ENCODE results near the gene LRRN4CL.
A peak's percentile ranks its signal among the peaks of the same experiment; 100 is the strongest.
"Not testable (repeated sequence)": the region's sequence is repeated elsewhere in the genome, so short reads cannot be mapped to it uniquely, and the experiment has no call there.

The LRRN4CL gene

DNA sequence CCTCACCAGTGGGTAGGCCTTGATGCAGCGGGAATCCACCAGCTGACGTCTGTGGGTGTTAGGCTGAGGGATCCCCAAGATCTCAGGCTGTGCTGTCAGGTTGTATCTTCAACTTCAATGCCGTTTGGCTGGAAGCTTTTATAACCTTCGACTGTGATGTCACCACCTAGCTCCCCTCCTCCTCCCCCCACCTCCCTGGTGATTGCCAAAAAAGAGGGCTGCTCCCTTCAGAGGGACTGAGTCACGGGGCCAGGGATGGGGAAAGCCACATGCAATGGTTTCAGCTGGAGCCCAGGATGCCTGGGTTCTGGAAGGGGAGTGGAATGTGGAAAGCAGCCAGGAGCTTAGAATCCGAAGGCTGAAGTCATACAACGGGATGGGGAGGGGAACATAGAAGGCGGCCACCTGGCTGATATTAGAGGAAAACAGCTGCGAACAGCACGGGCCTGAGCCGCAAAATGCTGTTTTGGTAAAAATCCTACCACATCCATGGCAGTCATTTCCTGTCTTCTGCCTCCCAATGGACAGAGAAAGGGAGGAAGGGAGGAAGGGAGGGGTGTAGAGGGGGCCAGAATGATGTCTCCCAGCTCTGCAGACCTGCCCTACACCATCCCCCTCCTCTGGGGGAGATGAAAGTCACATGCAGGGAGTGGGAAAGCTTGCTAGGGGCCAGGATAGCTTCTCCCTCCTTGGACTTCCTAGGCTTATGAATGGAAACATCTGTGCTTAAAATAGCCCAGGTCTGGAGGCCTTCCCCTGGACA lies at the start of gene LRRN4CL:
Gene LRRN4CL (minus strand): TSS at position 110 of the 763 bp plus-strand sequence. CDS start 1,022 bp downstream, outside the sequence.
- no peak for DNase-seq

DNA sequence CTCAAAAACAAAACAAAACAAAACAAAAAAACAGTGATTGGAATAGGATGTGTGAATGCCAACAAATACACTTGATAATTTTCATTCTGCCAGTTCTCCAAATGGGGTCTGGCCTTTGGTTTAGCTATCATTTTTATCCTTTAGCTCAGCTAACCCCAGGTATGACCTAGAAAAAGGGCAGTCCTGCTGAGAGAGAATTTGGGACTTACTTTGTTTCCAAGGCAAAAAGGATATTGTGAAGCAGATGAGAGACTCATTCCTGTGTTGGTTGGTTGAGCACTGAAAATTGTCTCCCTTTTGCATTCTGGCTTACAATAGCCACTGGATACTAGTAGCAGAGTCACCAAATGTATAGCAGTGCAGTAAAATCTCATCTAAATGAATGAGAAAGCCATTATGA lies 47.9 kb upstream of the LRRN4CL start:
- no peak for DNase-seq

DNA sequence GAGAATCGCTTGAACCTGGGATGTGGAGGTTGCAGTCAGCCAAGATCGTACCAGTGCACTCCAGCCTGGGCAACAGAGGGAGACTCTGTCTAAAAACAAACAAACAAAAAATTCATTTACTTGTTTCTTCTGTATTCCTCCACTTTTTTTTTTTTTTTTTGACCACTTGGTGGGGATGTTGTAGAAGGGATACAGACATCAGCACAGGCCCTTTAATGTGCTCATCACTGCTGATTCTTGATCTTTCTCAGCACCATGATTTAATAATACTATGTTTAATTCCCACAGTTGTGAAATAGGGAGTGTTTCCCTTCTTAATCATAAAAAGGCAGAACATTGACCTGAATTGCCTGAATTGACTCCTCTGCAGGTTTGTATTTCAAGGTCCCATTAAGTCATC lies 43.5 kb upstream of the LRRN4CL start:
- DNase-seq: no peak

DNA sequence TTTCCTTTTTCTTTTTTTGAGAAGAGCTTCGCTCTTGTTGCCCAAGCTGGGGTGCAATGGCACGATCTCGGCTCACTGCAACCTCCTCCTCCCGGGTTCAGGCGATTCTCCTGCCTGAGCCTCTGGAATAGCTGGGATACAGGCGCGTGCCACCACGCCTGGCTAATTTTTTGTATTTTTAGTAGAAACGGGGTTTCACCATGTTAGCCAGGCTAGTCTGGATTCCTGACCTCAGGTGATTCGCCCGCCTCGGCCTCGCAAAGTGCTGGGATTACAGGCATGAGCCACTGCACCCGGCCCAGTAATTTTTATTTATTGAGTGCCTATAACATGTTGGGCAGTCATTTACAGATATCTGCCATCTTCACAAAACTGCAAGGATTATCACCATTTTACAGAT lies 40.7 kb upstream of the LRRN4CL start:
- DNase-seq: not testable (repeated sequence)

DNA sequence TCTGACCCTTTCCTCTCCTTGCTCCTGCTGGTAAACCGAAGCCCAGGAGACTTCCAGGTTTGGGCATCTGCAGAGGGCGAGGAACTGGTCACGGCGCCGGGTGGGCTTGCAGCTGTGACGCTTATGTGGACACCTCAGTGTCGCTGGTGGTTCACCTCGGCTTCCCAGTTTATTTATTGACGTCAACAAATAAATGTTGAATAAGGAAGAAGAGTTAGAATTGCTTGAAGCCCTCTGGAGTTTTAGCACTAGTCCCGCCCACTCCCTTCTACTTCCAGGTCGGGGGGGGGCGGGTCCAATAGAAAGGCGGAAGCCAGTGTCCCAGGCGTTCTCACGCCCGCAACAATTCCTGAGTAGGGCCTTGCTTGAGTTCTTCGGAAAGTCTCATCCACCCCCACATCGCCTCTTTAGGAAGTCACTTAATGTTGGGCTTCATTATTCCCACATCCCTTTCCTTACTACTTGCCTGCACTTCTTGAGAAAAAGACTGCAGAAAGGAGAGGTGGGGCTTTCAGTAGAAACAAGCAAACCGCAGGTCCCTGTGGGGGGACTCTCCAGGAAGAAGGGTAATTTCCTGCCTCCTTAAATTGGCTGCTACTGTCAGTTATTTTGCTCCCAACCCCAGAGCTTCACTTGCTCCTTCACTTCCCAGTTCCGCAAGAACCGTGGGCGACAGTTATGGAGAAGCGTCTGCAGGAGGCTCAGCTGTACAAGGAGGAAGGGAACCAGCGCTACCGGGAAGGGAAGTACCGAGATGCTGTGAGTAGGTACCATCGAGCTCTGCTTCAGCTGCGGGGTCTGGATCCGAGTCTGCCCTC lies 39.0 kb upstream of the LRRN4CL start, which contains the start of gene TTC9C:
Gene TTC9C (plus strand): TSS at position 316 of the 818 bp plus-strand sequence. CDS start 363 bp downstream, at position 679.
- peak; percentile 77 for DNase-seq

DNA sequence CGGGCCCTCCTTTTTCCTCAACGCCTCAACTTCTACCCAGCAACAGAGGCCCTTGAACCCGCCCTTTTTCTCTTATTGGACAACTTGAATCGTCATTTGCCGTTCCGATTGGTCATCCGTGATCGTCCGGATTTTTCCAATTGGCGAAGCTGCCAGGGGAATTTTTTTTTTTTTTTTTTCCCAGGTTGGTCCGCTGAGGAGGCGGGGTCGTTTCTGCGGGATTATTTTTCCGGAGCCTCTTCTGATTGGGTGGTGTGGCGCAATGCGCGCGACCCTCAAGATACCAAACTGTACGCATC lies 38.5 kb upstream of the LRRN4CL start:
- peak; percentile 95 for DNase-seq

DNA sequence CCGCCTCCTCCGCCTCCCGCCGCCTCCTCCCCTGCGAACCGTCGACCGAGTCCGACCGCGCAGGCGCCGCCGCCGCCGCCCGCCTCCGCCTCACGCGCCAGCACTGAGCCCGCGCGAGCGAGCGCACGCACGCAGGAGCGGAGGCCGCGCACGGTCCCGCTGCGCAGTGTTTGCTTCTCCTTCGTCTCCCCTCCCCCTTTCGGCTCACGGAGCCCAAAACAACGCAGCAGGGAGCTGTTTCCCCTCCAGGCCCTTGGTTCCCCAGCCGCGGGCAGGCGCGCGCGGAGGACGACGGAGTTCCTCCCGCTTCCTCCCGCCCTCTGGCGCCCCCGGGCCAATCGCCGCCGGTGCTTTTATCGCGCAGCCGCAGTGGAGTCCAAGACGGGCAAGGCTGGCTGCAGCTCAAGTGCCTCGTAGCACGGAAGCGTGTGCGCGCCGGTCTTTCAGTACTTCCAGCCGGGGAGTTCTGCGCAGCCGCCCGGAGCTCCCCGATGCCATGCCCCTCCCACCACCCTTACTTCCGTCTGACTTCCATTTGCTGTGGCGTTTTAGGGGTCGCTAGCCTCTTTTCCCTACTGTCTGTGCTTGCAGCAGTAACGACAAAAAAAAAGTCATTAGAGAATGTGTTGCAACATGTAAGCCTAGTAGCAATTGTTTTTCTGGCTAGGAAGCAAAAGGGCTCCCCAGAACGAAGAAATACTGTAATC lies 38.0 kb upstream of the LRRN4CL start, which contains the start of gene HNRNPUL2:
Gene HNRNPUL2 (minus strand): TSS at position 293 of the 707 bp plus-strand sequence. CDS start 301 bp downstream, outside the sequence.
- peak; percentile 96 for DNase-seq

DNA sequence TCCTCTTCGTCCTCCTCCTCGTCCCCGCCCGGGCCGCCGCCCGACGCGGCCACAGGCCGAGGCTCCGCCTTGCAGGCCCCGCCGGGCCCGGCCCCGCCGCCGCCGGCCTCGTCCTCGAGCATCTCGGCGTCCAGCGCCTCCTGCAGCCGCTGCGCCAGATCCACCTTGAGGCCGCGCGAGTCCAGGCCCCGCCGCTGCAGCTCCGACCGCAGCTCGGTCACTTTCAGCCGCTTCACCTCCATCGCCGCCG lies 37.5 kb upstream of the LRRN4CL start:
- no peak for DNase-seq

DNA sequence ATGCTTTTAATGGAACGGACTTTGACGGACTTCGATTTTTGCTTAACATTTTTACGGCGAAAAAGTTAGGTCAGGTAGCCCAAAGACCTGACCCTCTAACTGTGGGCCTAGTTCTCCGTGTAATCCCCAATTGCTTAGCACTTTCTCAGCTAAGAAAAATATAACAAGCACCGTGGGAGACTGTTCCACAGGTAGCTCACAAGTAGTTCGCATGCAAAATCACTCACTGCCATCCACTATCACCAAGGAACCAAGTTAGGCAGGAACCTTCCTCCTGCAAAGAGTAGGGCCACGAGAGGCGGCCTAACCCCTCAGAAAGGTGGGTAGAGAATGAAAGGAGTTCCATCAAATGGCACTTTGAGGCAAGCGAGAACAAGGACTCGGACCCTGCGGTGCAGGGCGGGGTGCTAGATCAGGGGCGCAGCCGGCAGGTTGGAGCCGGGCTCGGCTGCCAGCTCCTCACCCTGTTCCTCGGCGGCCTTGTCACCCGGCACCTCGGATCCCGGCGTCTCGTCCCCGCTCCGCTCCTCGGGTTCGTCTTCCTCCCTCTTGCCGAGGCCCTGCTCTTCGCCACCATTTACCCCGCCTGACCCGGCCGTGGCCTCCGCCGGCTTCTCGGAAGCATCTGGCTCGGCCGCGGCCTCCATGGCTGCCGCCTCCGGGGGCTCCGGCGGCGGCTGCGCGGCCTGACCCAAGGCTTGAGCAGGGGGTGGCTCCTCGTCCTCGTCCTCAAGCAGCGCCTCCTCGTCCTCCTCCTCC lies 37.0 kb upstream of the LRRN4CL start:
- no peak for DNase-seq

DNA sequence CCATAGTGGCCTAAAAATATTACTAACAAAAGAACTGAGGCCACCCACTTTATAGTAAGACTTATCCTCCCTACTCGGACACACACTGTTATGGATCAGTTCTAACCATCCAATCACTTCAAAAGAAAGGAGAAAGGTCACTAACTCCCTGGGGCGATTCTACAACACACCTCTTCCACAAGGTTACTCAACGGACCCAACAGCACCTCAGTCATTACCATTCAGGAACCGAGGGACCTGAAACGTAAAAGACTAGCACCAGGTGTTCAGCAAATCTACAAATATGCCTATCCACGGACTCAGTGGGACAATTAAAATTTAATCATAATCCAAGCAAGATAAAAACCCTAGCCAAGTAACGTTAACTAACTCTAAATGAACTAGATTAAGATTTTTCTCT lies 36.3 kb upstream of the LRRN4CL start:
- no peak for DNase-seq

DNA sequence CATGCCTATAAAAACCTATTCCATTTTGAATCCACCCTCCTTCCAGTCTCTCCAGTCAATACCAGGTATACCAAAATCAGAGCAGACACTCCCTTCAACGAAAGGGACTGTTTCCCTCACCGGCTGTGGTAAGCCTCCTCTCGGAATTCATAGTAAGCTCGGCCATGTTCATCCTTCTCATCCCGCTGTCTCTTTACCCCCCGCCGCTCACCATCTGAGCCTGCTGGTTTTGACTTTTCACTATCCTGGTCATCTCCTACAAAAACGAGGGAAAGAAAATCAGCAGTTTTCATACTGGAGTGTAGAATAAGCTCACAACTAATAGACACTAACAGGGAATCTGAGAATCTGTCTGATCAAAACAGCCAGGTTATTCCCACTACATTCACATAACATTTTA lies 34.8 kb upstream of the LRRN4CL start:
- no peak for DNase-seq

DNA sequence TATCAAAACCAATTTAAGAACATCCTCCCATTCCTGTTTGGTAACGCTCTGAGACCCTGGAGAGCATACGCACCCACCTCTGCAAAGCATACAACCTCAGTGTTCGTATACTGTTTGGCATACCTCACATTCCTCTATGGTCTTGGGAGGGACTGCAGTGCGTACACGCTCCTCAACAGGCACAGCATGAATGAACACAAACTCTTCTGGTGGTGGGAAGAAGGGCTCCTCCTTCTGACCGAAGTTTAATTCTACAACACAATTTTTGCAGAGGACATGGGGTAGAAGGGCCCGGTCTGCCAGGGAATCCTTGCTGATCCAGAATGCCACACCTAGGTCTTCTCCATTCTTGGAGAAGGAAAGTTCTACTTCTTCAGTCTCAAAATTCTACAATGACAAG lies 32.7 kb upstream of the LRRN4CL start:
- no peak for DNase-seq

DNA sequence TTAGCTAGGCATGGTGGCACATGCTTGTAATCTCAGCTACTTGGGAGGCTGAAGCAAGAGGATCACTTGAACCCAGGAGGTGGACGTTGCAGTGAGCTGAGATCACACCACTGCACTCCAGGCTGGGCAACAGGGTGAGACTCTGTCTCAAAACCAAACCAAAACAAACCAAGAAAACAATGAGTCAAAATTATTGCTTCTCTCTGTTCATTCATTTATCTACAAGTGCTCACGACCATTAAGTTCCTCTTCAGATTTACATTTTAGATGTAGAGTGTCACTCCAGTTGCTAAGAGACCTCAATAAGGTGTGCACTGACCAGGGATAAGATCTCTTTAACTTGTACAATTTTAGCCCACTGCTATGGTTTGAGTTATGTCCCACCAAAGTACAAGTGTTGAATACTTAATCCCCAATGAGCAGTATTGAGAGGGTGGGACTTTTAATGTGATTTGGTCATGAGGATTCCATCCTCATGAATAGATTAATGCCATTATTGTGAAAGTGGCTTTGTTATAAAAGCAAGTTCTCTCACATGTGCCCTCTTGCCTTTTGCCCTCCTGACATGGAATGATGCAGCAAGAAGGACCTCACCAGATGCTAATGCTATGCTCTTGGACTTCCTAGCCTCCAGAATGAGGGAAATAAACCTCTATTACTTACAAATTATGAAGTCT lies 30.1 kb upstream of the LRRN4CL start:
- DNase-seq: no peak

DNA sequence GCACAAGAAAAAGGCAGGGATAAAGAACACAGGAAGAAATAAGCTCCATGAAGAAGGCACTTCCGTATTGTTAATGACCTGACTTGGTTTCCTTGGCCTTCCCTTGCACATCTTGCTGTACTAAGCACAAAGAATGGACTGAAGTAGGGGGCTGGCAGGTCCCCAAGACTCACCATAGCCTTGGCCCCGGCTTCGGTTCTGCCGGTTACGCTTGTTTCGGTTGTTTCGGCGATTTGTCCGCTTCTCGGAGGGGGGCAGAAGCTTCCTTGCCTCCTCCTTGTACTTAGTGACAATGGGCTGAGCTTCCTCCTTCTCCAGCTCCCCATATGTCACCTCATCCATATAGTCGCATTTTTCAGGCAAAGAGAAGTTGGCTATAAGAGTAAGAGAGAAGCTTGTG lies 27.5 kb upstream of the LRRN4CL start:
- DNase-seq: no peak

DNA sequence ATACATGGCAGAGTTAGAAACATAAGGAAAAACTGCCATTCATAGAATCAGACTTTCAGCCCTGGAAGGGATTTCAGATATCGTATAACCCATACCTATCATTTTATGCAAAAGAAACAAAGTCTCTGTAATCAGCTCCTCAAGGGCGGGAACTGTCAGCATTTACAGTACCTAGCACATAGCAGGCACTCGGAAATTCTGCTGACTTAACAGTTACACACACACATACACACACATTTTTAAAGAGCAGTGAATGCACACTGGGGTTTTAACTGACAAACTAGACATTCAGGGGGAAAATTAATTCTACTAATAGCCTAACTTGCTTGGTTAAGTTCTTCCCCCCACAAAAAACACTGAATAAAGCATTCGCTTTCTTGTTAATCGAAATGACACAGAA lies 26.9 kb upstream of the LRRN4CL start:
- DNase-seq: no peak

DNA sequence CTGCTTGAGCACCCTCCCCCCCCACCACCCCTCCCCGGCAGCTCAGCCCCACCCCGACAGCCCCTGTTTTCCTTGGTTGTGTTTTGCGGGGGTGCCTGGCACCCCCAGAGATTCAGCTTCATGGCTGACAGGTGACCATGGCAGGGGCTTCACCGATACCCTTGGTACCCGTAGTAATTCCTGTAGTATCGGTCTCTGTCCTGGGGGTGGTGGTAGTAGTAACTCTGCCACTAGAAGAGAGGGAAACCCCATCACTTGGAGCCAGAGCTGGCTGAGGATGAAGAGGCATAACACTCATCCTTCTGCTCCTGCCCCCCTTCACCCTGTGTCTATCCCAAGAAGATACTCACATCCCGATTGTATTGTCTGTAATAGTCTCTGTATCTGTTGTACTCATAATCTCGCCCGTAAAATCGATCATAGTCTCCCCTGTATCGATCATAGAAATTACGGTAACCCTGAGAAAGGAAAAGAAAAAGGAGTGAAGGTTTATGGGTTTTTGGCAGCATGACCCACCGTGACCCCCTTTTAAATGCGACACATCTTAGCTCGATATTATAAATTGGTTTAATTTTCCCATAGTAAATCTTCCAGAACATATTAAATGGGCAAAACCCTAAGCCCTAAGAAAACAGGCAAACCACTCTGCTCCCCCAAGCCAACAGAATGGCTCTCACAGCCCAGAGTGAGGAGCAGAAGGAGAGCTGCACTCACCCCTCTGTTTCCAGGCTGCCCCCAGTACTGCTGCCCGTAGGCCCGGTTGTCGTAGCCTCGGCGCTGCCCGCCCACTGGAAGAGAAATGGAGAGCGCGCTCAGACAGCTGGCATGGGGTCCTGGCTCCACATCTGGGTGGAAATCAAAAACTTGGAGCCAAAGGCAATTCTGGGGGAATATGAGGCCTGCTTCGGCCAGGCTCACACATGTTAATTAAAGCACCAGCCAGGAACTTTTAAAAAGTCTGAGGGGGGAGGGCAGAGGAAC lies 26.1 kb upstream of the LRRN4CL start:
- no peak for DNase-seq

DNA sequence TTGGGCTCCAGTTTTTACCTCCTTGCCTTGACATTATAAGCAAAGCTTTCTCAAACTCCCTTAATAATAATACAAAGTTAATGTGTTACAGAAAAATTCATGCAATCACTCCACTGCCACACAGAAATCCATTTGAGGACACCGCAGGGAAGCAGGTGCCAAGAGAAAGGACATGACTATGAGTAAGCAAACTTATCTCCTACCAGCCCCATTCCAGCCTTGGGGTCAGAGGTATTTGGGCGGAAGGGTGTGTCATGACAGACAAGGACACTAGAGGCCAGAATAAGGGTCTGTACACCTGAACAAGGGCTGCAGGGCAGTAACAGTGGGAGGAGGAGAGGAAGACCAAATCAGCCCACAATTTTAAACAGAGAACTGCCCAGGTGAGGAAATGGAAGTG lies 24.0 kb upstream of the LRRN4CL start:
- no peak for DNase-seq

DNA sequence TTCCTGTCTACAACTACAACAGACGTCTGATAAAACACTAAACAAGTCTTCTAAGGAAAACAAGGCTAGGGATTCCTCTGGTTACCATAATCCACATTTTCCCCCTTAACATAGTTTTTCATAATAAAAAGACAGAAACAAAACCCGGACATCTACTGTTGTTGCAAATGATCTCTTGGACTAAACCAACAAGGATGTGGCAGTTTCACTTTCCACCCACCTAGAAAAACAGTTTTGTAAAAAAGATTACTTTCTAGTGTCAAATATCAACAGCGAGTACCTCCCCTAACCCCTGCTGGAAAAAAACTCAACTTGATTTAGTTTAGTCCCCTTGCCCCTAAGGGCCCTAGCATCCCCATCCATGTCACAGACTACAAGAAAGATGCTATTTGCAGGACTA lies 23.5 kb upstream of the LRRN4CL start:
- no peak for DNase-seq

DNA sequence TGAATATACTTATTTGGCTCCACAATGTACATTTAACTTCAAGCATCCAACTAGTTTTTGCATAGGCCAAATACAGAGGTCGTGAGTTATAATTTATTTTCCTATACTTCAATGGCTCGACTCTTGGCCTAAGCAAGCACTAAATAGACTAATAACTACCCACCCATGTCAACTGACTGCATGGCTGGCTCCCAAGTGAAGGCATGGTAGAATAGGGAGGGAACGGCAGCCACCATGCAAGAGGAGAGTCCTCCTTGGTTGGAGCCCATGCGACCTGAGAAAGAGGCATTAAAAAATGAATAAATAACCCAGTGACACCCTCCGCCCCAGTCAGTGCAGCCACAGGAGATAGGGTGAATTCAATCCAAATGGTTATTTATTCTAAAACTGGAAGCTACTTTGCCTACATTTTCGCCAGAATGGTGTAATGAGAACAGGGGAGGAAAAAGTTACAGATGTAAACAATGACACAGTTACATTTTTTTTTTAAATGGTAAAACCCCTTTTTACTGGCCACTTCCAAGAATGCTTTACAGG lies 23.0 kb upstream of the LRRN4CL start:
- no peak for DNase-seq

DNA sequence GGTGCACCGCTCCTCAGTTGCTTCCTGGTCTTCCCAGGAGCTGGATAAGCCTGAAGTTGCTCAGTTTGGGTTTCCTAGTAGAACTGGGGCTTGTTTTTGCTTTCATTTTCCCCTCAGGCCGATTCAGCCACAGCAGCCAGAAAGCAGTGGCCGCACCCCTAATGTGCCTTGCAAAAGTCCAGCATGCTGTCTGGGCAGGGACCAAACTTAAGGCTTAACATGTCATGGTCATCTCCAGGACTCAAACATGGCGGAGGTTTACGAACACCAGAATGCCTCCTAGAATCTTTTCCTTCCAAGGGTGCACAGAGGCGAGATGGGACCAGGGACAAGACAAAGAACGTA lies 20.6 kb upstream of the LRRN4CL start:
- DNase-seq: no peak

All from NCI-H510A (cell line).